ENCODE results near the gene TOR4A. TPM values are rescaled to one million over a fixed set of nuclear protein-coding genes. Genes with fewer than 3 reads are reported as not detected.
A peak's percentile ranks its signal among the peaks of the same experiment; 100 is the strongest.

Gene TOR4A
- polyA plus RNA-seq, 4 donors: 3.4 to 21.5 (median 15.4) TPM

DNA sequence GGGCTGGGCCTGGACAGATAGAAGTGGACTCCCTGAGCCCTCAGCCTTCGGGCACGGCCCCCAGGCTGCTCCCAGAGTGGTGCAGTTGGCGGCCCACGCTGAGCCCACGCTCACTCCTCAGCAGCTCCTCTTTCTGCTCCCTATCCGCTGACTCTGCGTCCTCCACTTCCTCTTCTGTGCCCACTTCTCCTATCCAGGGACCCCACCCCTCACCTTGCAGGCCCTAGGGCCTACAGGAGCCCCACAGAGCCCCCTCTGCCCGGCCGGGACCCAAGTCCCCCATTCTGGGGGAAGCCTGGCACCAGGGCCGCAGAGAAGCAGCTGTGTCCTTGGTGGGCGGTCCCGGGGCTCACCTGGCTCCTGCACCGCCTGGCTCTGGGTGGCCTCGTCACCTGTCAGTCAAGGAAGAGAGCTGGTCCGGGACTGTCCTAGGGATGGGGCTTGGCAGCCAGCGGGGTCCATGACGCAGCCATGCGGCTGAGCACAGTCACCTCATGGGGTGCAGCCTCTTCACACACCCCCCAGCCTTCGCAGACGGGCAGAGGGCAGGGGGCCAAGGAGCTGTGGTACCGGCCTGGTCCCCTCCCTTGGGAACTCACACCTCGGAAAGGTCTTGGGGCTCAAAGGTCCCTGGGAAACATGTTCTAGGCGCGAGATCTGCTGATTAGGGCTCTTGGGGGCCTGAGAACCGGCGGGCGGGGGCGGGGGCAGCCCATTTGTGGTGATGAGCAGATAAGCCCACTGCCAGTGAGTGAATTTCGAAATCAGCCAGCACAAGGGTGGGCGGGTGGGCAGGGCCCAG is 29.9 kb downstream of the TOR4A start:
- Histone ChIP-seq H3K27me3 (ENCODE audit: control insufficient read depth in 3 of 3, insufficient read depth in 3 of 3, low read length in 3 of 3) (no peaks in the 10 kb centered on the region), H3K36me3 (ENCODE audit: control insufficient read depth in 3 of 3, insufficient read depth in 2 of 3, low read depth in 1 of 3, low read length in 3 of 3) (peaks cover 0 to 4% (median 0%) of the 10 kb centered on the region in 3 donors), H3K4me3 (ENCODE audit: low read depth in 1 of 3, low read length in 3 of 3) (peak overlapping the region in 1 of 3 donors; percentile 55), H3K27ac (ENCODE audit: low read depth in 1 of 3, low read length in 2 of 3) (peak overlapping the region in 2 of 3 donors; percentile 26 to 79), H3K9me3 (ENCODE audit: control insufficient read depth in 2 of 2, insufficient read depth in 1 of 2, low read depth in 1 of 2, low read length in 1 of 2) (no peaks in the 10 kb centered on the region), H3K4me1 (ENCODE audit: control insufficient read depth in 3 of 3, insufficient read depth in 2 of 3, low read depth in 1 of 3, low read length in 2 of 3) (peaks cover 7 to 93% (median 7%) of the 10 kb centered on the region in 3 donors)
- DNase-seq (peak; percentile 77 to 90), FAIRE-seq (no peak)
- 11 to 35% (median 24%) methylated on average over 26 to 30 of the region's 30 CpGs for WGBS, 3 donors

DNA sequence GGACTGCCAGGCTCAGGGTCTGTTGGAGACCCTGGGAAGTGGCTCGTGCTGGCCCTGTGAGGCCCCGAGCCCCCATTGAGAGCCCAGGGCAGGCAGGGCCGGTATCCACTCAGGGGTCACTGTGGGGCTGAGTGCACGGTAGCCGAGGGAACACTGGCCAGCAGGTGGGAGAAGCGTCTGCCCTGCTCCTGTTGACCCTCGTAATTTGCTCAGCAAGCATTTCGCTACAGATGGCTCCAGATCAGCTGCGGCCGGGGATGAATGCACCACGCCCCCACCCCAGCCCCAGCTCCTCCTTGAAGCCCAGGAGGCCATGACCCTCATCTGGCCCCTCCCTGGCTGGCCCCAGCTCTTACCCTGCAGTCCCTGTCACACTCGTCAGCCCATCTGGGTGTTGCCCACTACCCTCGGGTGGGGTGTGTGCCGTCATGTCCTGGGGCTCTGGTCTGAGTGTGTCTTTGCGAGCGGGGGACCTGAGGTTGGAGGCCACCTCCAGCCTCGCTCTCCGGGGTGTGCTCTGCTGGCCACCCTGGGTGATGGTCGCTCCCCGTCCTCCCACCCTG is 30.6 kb downstream of the TOR4A start:
- Histone ChIP-seq H3K27me3 (ENCODE audit: control insufficient read depth in 3 of 3, insufficient read depth in 3 of 3, low read length in 3 of 3) (no peaks in the 10 kb centered on the region), H3K9me3 (ENCODE audit: control insufficient read depth in 2 of 2, insufficient read depth in 1 of 2, low read depth in 1 of 2, low read length in 1 of 2) (no peaks in the 10 kb centered on the region), H3K4me3 (ENCODE audit: low read depth in 1 of 3, low read length in 3 of 3) (no peak overlapping the region), H3K27ac (ENCODE audit: low read depth in 1 of 3, low read length in 2 of 3) (peak overlapping the region in 1 of 3 donors; percentile 79), H3K4me1 (ENCODE audit: control insufficient read depth in 3 of 3, insufficient read depth in 2 of 3, low read depth in 1 of 3, low read length in 2 of 3) (peaks cover 7 to 95% (median 7%) of the 10 kb centered on the region in 3 donors), H3K36me3 (ENCODE audit: control insufficient read depth in 3 of 3, insufficient read depth in 2 of 3, low read depth in 1 of 3, low read length in 3 of 3) (peaks cover 0 to 4% (median 0%) of the 10 kb centered on the region in 3 donors)
- DNase-seq (peak in 1 of 2 donors; percentile 65), FAIRE-seq (no peak)
- 46 to 60% (median 48%) methylated on average over 17 to 20 of the region's 20 CpGs for WGBS, 3 donors

DNA sequence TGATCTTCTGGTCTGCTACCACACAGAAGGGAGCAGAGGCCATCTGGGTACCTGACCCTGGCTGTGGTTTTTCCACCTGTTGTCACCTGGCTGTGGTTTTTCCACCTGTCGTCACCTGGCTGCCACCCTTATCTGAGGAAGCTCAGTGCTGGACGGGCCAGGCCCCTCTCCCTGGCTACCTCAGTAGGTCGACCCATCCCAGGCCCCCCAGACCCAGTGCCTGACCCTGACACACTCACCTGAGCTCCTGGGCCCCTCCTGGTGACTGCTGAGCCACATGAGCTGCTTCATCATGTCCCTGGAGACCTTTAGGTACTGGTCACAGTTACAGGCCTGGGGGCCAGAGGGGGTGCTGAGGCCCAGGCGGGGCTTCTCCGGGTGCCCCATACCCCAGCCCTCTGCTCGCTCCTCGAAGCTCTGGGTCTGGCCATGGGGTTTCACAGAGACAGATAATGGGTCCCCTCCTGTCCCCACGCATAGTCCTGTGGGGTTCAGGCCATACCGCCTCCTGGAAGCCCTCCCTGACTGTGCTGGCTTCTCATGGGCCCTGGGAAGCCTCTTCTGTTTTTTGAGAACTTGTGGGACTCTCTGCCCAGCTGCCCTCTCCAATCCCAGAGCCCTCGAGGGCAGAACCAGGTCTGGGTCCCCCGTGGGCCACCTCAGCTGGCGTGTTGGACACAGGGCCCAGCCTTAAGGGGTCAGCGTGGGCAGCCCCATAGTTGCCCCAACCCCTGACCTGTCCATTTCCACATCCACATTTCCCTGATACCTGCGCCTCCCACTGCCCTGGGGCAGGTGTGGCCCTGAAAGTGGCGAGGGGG is 32.1 kb downstream of the TOR4A start:
- H3K36me3 ChIP-seq (ENCODE audit: control insufficient read depth in 3 of 3, insufficient read depth in 2 of 3, low read depth in 1 of 3, low read length in 3 of 3): peaks cover 0 to 3% (median 0%) of the 10 kb centered on the region in 3 donors
- no peak overlapping the region for H3K4me3 ChIP-seq (ENCODE audit: low read depth in 1 of 3, low read length in 3 of 3)
- WGBS, 3 donors: 63 to 80% (median 68%) methylated on average over 15 of the region's 15 CpGs
- H3K9me3 ChIP-seq (ENCODE audit: control insufficient read depth in 2 of 2, insufficient read depth in 1 of 2, low read depth in 1 of 2, low read length in 1 of 2): no peaks in the 10 kb centered on the region
- no peak for DNase-seq
- no peaks in the 10 kb centered on the region for H3K27me3 ChIP-seq (ENCODE audit: control insufficient read depth in 3 of 3, insufficient read depth in 3 of 3, low read length in 3 of 3)
- peaks cover 3 to 95% (median 7%) of the 10 kb centered on the region in 3 donors for H3K4me1 ChIP-seq (ENCODE audit: control insufficient read depth in 3 of 3, insufficient read depth in 2 of 3, low read depth in 1 of 3, low read length in 2 of 3)
- no peak for FAIRE-seq
- H3K27ac ChIP-seq (ENCODE audit: low read depth in 1 of 3, low read length in 2 of 3): peak overlapping the region in 1 of 3 donors; percentile 98

DNA sequence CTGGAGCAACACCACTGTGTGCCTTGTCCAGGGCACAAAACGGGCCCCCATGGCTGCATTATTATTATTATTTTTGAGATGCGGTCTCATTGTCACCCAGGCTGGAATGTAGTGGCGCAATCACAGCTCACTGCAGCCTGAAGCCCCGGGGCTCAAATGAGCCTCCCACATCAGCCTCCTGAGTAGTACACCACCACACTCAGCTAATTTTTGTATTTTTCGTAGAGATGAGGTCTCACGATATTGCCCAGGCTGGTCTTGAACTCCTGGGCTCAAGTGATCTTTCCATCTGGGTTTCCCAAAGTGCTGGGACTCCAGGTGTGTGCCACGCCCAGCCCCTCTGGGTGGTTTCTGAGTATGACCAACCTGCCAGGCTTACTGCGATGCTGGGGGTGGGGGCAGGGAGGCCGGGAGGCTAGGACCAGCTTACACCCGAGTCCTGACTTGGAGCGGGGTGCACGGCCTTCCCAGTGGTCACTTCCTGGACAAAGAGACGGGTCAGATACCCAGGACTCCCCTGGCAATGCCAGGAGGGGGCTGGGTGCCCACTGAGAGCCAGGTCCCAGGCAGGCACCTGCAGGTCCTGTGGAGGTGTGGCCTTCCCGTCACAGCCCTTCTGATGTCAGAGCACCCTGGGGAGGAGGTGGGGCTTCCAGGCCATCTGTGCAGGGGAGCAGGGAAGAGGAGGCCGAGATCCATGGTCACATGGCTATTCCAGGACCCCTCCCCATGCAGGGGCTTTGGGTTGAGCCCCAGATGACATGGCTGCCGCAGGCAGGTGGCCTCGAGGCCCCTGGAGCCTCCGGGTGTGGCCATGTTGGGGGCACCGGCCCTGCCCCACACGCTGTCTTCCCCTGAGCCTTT is 32.9 kb downstream of the TOR4A start:
- Histone ChIP-seq H3K4me3 (ENCODE audit: low read depth in 1 of 3, low read length in 3 of 3) (no peak overlapping the region), H3K27ac (ENCODE audit: low read depth in 1 of 3, low read length in 2 of 3) (peak overlapping the region; percentile 60 to 98 (median 94)), H3K27me3 (ENCODE audit: control insufficient read depth in 3 of 3, insufficient read depth in 3 of 3, low read length in 3 of 3) (no peaks in the 10 kb centered on the region), H3K9me3 (ENCODE audit: control insufficient read depth in 2 of 2, insufficient read depth in 1 of 2, low read depth in 1 of 2, low read length in 1 of 2) (no peaks in the 10 kb centered on the region), H3K4me1 (ENCODE audit: control insufficient read depth in 3 of 3, insufficient read depth in 2 of 3, low read depth in 1 of 3, low read length in 2 of 3) (peaks cover 5 to 95% (median 6%) of the 10 kb centered on the region in 3 donors), H3K36me3 (ENCODE audit: control insufficient read depth in 3 of 3, insufficient read depth in 2 of 3, low read depth in 1 of 3, low read length in 3 of 3) (peaks cover 0 to 3% (median 0%) of the 10 kb centered on the region in 3 donors)
- FAIRE-seq: no peak
- DNase-seq: peak; percentile 78 to 84
- 30 to 62% (median 43%) methylated on average over 19 to 20 of the region's 20 CpGs for WGBS, 3 donors

DNA sequence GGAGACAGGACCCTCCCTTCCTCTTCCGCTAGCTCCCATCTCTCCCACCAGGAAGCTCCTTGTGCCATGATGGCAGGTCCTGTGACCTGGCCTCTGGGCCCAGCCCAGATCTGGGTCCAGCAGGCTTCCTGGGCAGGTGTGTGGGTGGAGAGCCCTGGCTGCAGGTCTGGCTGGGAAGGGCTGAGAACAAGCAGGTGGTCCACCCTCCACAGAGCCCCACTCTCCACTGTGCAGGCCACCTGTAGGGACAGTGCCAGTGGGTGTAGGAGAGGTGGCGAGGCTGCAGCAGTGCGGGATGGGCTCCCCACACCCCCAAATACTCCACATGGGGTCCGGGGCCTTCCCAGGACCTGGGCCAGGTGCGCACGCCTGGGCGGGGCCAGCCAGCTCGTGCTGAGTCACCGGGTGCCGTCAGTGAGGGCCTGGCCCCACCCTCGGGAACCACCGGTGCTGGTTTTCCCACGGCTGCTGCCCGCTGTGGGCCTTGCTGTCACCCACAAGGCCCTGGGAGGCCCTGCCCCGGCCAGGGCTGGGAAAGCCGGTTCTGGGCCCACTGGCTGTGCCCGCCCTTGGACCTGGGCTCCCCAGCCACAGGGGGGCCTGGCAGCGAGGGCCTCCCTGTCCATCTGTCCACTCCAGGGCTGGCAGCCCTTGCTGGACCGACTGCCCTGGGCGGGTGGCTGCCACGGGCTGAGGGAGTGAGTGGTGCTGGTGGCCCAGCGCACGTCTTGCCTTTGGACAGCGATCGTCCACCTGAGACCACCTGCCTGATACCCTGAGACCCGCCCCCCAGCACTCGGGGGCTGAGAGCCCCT is 33.9 kb downstream of the TOR4A start:
- Histone ChIP-seq H3K4me1 (ENCODE audit: control insufficient read depth in 3 of 3, insufficient read depth in 2 of 3, low read depth in 1 of 3, low read length in 2 of 3) (peaks cover 2 to 89% (median 5%) of the 10 kb centered on the region in 3 donors), H3K27ac (ENCODE audit: low read depth in 1 of 3, low read length in 2 of 3) (peak overlapping the region; percentile 60 to 98 (median 94)), H3K9me3 (ENCODE audit: control insufficient read depth in 2 of 2, insufficient read depth in 1 of 2, low read depth in 1 of 2, low read length in 1 of 2) (no peaks in the 10 kb centered on the region), H3K4me3 (ENCODE audit: low read depth in 1 of 3, low read length in 3 of 3) (no peak overlapping the region), H3K36me3 (ENCODE audit: control insufficient read depth in 3 of 3, insufficient read depth in 2 of 3, low read depth in 1 of 3, low read length in 3 of 3) (peaks cover 0 to 3% (median 0%) of the 10 kb centered on the region in 3 donors), H3K27me3 (ENCODE audit: control insufficient read depth in 3 of 3, insufficient read depth in 3 of 3, low read length in 3 of 3) (no peaks in the 10 kb centered on the region)
- WGBS, 3 donors: 23 to 52% (median 32%) methylated on average over 17 to 27 of the region's 27 CpGs
- DNase-seq (peak; percentile 90 to 95), FAIRE-seq (no peak)

DNA sequence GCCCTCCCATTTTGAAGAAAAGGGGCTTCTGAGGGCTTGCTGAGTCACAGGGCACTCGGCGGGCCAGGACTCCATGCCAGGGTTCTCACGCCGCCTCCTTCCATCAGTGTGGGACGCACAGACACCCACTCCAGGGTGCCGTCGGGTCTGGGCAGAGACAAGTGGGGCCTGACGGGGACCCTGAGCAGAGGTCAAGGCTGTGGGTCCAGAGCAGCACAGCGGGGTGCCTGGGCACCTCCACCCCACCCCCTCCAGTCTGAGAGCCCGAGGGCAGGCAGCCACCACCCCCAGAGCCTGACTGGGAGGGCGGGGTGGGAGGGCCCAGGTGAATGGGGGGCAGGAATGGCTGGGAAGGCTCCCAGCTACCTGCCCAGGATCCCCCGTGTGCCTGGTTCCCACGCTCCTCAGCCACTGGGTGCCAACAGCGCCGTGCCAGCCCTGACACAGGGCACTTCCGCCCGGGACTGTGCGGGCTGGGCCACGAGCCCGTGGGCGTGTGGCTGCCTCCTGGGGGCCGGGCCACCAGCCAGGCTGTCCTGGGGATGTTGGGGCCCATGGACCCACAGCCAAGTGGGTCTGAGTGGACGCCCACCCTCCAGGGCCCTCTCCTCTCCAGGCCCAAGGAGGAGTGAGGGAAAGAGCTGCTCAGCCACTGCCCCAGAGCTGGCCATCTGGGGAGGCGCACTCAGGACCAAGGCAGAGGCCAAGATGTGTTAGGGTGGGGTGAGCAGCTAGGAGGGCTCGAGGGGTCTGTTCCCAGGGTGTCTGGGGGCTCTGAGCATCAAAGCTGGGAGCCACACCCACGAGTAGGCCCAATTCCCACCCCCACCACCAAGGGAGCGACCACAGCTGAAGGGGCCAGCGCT is 34.7 kb downstream of the TOR4A start:
- Histone ChIP-seq H3K27me3 (ENCODE audit: control insufficient read depth in 3 of 3, insufficient read depth in 3 of 3, low read length in 3 of 3) (no peaks in the 10 kb centered on the region), H3K4me3 (ENCODE audit: low read depth in 1 of 3, low read length in 3 of 3) (no peak overlapping the region), H3K27ac (ENCODE audit: low read depth in 1 of 3, low read length in 2 of 3) (peak overlapping the region; percentile 60 to 98 (median 94)), H3K4me1 (ENCODE audit: control insufficient read depth in 3 of 3, insufficient read depth in 2 of 3, low read depth in 1 of 3, low read length in 2 of 3) (peaks cover 2 to 88% (median 7%) of the 10 kb centered on the region in 3 donors), H3K36me3 (ENCODE audit: control insufficient read depth in 3 of 3, insufficient read depth in 2 of 3, low read depth in 1 of 3, low read length in 3 of 3) (peaks cover 0 to 3% (median 0%) of the 10 kb centered on the region in 3 donors), H3K9me3 (ENCODE audit: control insufficient read depth in 2 of 2, insufficient read depth in 1 of 2, low read depth in 1 of 2, low read length in 1 of 2) (no peaks in the 10 kb centered on the region)
- no peak for DNase-seq
- 34 to 59% (median 36%) methylated on average over 27 to 28 of the region's 28 CpGs for WGBS, 3 donors
- no peak for FAIRE-seq

Data from small intestine (tissue), 7 donors.